SU-DHL-6 (cell line): ENCODE results near the gene AQP11.

Source experiments
- H2AFZ ChIP-seq: fragments of 200-600 bp; sonication (generic); 2 replicates; pipeline ENCODE4 v1.6.1; 2014; ENCODE audit warnings: low read depth, mild to moderate bottlenecking, moderate library complexity, mixed read lengths, antibody characterized with exemption, low read length; ENCODE audit not compliant: severe bottlenecking
- H3F3A ChIP-seq: fragments of 200-600 bp; shearing (Covaris generic); 2 replicates; pipeline ENCODE4 v1.6.0; 2016; ENCODE audit warnings: antibody characterized with exemption, mild to moderate bottlenecking; ENCODE audit not compliant: insufficient read depth
- H3K27ac ChIP-seq: fragments of 200-600 bp; sonication (generic); 2 replicates; pipeline ENCODE4 v1.5.1; 2016; ENCODE audit warnings: low read depth, mild to moderate bottlenecking, low read length, moderate library complexity, mixed read lengths
- H3K27me3 ChIP-seq: fragments of 200-600 bp; sonication (generic), shearing (Covaris generic); 2 replicates; pipeline ENCODE4 v1.6.0; 2014; ENCODE audit warnings: mild to moderate bottlenecking, low read length
- H3K36me3 ChIP-seq: fragments of 200-600 bp; sonication (generic); 2 replicates; pipeline ENCODE4 v1.6.1; 2014; ENCODE audit warnings: mild to moderate bottlenecking, low read length, mixed read lengths
- H3K4me2 ChIP-seq: fragments of 300-600, 200-600 bp; shearing (Covaris generic), sonication (generic); 2 replicates; pipeline ENCODE4 v1.6.0; 2014; ENCODE audit warnings: low read length, low read depth, mild to moderate bottlenecking; ENCODE audit not compliant: poor library complexity, severe bottlenecking
- H3K4me3 ChIP-seq: fragments of 200-600 bp; sonication (generic); 2 replicates; pipeline ENCODE4 v1.5.1; 2014; ENCODE audit warnings: antibody characterized with exemption, low read length, mild to moderate bottlenecking, mixed read lengths; ENCODE audit not compliant: insufficient read depth, poor library complexity, severe bottlenecking
- H3K79me2 ChIP-seq: fragments of 200-600 bp; sonication (generic); 2 replicates; pipeline ENCODE4 v1.6.1; 2014; ENCODE audit warnings: mild to moderate bottlenecking, low read length, moderate library complexity; ENCODE audit not compliant: insufficient read depth
- H3K9ac ChIP-seq: fragments of 200-600 bp; sonication (generic); 2 replicates; pipeline ENCODE4 v1.7.0; 2014; ENCODE audit warnings: mild to moderate bottlenecking, low read length
- H3K9me2 ChIP-seq: fragments of 200-600 bp; sonication (generic); replicated peaks from 2 replicates; pipeline ENCODE4 v1.6.1; 2014; ENCODE audit warnings: low read length; ENCODE audit not compliant: insufficient read depth
- H3K9me3 ChIP-seq: fragments of 200-600 bp; sonication (generic); 2 replicates; pipeline ENCODE4 v1.6.1; 2014; ENCODE audit warnings: low read length, mixed read lengths; ENCODE audit not compliant: insufficient read depth
- H4K20me1 ChIP-seq: fragments of 200-600 bp; sonication (generic); 2 replicates; pipeline ENCODE4 v1.6.1; 2014; ENCODE audit warnings: low read depth, mild to moderate bottlenecking, antibody characterized with exemption, low read length, moderate library complexity, mixed read lengths
- EZH2phosphoT487 ChIP-seq: fragments of 200-600 bp; sonication (generic), shearing (Covaris generic); conservative IDR thresholded peaks from 2 replicates; pipeline ENCODE4 v1.6.1; 2018; ENCODE audit warnings: mild to moderate bottlenecking, antibody characterized with exemption, low read length, moderate library complexity, mixed read lengths
- TF ChIP-seq, protein P1 (sequence below): fragments of 200-600 bp; sonication (generic); IDR thresholded peaks from one replicate; pipeline ENCODE4 v1.5.1; 2017; ENCODE audit warnings: antibody characterized with exemption, mild to moderate bottlenecking, low read length, moderate library complexity; ENCODE audit not compliant: insufficient read depth, poor library complexity, severe bottlenecking

The AQP11 gene

DNA sequence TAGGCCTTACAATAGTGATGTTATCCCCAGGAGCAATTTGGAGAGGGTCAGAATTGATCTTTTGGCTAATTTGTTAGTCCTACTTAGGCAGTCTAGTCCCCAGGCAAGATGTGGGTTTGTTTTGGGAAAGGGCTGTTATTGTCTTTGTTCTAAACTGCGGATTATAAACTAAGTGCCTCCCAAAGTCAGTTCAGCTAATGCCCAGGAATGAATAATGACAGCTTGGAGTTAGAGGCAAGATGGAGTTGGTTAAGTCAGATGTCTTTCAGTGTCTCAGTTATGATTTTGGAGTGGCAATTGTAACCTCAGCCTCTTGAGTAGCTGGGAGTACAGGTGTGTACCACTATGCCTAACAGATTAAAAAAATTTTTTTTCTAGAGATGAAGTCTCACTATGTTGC lies 55.1 kb downstream of the AQP11 start:
- Histone ChIP-seq H3F3A (no peaks in the 10 kb centered on the region), H3K4me3 (no peak overlapping the region), H2AFZ (no peak overlapping the region), H3K9me2 (no peaks in the 10 kb centered on the region), H3K36me3 (no peaks in the 10 kb centered on the region), H3K27ac (no peak overlapping the region), H3K9me3 (no peaks in the 10 kb centered on the region), H3K79me2 (no peaks in the 10 kb centered on the region), H4K20me1 (no peaks in the 10 kb centered on the region), H3K4me2 (no peak overlapping the region), H3K27me3 (no peaks in the 10 kb centered on the region), H3K9ac (no peak overlapping the region)
- TF ChIP-seq EZH2phosphoT487: no peak
- TF ChIP-seq, protein P1, sequence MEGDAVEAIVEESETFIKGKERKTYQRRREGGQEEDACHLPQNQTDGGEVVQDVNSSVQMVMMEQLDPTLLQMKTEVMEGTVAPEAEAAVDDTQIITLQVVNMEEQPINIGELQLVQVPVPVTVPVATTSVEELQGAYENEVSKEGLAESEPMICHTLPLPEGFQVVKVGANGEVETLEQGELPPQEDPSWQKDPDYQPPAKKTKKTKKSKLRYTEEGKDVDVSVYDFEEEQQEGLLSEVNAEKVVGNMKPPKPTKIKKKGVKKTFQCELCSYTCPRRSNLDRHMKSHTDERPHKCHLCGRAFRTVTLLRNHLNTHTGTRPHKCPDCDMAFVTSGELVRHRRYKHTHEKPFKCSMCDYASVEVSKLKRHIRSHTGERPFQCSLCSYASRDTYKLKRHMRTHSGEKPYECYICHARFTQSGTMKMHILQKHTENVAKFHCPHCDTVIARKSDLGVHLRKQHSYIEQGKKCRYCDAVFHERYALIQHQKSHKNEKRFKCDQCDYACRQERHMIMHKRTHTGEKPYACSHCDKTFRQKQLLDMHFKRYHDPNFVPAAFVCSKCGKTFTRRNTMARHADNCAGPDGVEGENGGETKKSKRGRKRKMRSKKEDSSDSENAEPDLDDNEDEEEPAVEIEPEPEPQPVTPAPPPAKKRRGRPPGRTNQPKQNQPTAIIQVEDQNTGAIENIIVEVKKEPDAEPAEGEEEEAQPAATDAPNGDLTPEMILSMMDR: no peak

DNA sequence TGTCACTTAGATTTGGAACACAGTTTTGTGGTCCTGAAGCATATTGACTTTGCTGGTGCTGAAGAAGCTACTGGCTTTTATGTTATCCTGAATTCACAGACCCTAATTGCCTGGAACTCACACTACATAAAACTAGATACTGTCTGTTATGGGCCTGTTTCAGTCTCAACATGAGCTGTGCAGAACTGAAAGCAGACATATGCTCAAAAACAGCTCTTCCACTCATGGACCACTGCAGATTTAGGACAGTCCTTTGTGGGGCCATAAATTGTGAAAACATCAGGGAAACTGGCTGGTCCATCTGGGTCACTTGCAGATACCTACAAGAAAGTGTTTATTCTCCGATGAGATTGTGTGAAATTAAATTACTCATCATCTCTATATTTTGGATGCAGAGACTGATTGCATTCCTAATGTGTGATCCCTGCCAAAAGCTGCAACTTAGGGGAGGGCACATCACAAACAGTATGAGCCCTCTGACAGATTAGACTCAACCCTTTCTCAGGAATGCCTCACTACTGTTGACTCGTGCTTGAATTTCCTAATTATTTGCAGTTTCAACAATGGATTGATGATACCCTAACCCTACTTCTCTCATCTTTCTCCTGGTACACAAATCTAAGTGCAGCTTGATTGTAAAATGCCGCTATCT lies 58.0 kb downstream of the AQP11 start:
- H3K36me3 ChIP-seq: no peaks in the 10 kb centered on the region
- H3K4me3 ChIP-seq: no peak overlapping the region
- no peaks in the 10 kb centered on the region for H3K9me3 ChIP-seq
- H3F3A ChIP-seq: no peaks in the 10 kb centered on the region
- H3K79me2 ChIP-seq: no peaks in the 10 kb centered on the region
- no peaks in the 10 kb centered on the region for H4K20me1 ChIP-seq
- no peak overlapping the region for H3K27ac ChIP-seq
- H2AFZ ChIP-seq: no peak overlapping the region
- H3K27me3 ChIP-seq: no peaks in the 10 kb centered on the region
- no peak for TF ChIP-seq EZH2phosphoT487
- no peak overlapping the region for H3K9ac ChIP-seq
- no peaks in the 10 kb centered on the region for H3K9me2 ChIP-seq
- no peak overlapping the region for H3K4me2 ChIP-seq

DNA sequence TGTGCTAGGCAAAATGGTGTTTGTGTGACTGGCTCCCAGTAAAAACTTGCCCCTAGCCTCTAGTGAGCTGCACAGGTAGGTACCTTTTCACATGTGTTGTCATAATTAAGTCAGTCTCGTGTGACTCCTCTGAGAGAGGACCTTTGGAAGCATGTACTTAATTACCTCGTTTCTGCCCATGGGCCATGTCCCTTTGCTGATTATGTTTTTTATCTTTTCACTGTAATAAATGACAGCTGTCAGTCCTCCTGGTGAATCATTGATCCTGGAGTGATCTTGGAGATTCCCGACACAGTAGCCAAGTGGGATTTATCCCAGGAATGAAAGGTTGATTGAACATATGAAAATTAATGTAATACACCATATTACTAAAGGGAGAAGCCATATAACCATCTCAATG lies 60.4 kb downstream of the AQP11 start:
- Histone ChIP-seq H3K4me3 (no peak overlapping the region), H3F3A (no peaks in the 10 kb centered on the region), H3K9me2 (no peaks in the 10 kb centered on the region), H3K4me2 (no peak overlapping the region), H2AFZ (no peak overlapping the region), H3K36me3 (no peaks in the 10 kb centered on the region), H3K27me3 (no peaks in the 10 kb centered on the region), H3K9me3 (no peaks in the 10 kb centered on the region), H3K9ac (no peak overlapping the region), H3K79me2 (no peaks in the 10 kb centered on the region), H4K20me1 (no peaks in the 10 kb centered on the region), H3K27ac (no peak overlapping the region)
- TF ChIP-seq, protein P1: no peak
- TF ChIP-seq EZH2phosphoT487: no peak

DNA sequence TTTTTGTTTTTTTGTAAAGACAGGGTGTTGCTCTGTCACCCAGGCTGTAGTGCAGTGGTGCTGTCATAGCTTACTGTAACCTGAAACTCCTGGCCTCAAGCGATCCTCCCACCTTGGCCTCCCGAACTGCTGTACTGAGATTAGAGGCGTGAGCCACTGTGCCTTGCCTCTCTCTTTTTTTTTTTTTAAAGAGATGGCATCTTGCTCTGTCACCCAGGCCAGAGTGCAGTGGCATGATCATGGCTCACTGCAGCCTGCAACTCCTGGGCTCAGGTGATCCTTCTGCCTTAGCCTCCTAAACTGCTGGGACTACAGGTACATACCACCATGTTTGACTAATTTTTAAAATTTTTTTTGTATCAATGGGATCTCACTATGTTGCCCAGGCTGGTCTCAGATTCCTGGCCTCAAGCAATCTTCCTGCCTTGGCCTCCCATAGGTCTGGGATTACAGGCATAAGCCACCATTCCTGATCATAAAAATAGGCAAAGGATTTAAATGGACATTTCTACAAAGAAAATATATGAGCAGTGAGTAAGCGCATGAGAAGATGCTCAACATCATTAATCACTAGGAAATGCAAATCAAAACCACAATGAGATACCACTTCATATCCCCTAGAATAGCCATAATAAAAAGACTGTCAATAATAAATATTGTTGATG lies 65.1 kb downstream of the AQP11 start:
- no peak overlapping the region for H3K4me2 ChIP-seq
- no peaks in the 10 kb centered on the region for H3K9me2 ChIP-seq
- no peaks in the 10 kb centered on the region for H3K79me2 ChIP-seq
- H3K27me3 ChIP-seq: no peaks in the 10 kb centered on the region
- H3K9me3 ChIP-seq: no peaks in the 10 kb centered on the region
- no peak overlapping the region for H3K27ac ChIP-seq
- no peaks in the 10 kb centered on the region for H4K20me1 ChIP-seq
- H3K36me3 ChIP-seq: no peaks in the 10 kb centered on the region
- peaks cover 6% of the 10 kb centered on the region; the same call in 1 of the 2 replicates for H3F3A ChIP-seq
- no peak overlapping the region for H3K9ac ChIP-seq
- H2AFZ ChIP-seq: no peak overlapping the region
- H3K4me3 ChIP-seq: no peak overlapping the region
- no peak for TF ChIP-seq EZH2phosphoT487
- TF ChIP-seq, protein P1: no peak
